MM.1S (cell line): Measurements from ENCODE around the gene CMPK2.
A peak's percentile ranks its signal among the peaks of the same experiment; 100 is the strongest.

ENCODE experiments used
- DNase-seq: peaks from one replicate; pipeline ENCODE4 v3.0.0-alpha.2; 2015
- H2AFZ ChIP-seq: fragments of 300-600 bp; sonication (generic); 2 replicates; pipeline ENCODE4 v1.6.0; 2016; ENCODE audit warnings: antibody characterized with exemption, low read length
- H3F3A ChIP-seq: fragments of 300-600 bp; sonication (generic); 2 replicates; pipeline ENCODE4 v1.6.1; 2016; ENCODE audit warnings: mild to moderate bottlenecking, antibody characterized with exemption, low read length, moderate library complexity, mixed read lengths; ENCODE audit not compliant: insufficient read depth
- H3K27ac ChIP-seq: fragments of 300-600 bp; sonication (generic); 2 replicates; pipeline ENCODE4 v1.5.1; 2016; ENCODE audit warnings: mild to moderate bottlenecking, low read length
- H3K27me3 ChIP-seq: fragments of 300-600 bp; sonication (generic); replicated peaks from 2 replicates; pipeline ENCODE4 v1.6.0; 2016; ENCODE audit warnings: low read length; ENCODE audit not compliant: insufficient read depth
- H3K36me3 ChIP-seq: fragments of 300-600 bp; sonication (generic); replicated peaks from 2 replicates; pipeline ENCODE4 v1.6.1; 2016; ENCODE audit warnings: mild to moderate bottlenecking, low read length, mixed read lengths; ENCODE audit not compliant: insufficient read depth
- H3K4me1 ChIP-seq: fragments of 300-600 bp; sonication (generic); 2 replicates; pipeline ENCODE4 v1.6.1; 2016; ENCODE audit warnings: low read length, mixed read lengths
- H3K4me2 ChIP-seq: fragments of 300-600 bp; sonication (generic); 2 replicates; pipeline ENCODE4 v1.6.0; 2016; ENCODE audit warnings: low read depth, low read length
- H3K4me3 ChIP-seq: fragments of 300-600 bp; sonication (generic); 2 replicates; pipeline ENCODE4 v1.5.1; 2016; ENCODE audit warnings: low read length, mixed read lengths
- H3K79me2 ChIP-seq: fragments of 300-600 bp; sonication (generic); 2 replicates; pipeline ENCODE4 v1.6.1; 2016; ENCODE audit warnings: mixed run types, low read length, mixed read lengths
- H3K9ac ChIP-seq: fragments of 300-600 bp; sonication (generic); 2 replicates; pipeline ENCODE4 v1.6.1; 2016; ENCODE audit warnings: low read length, mixed read lengths
- H3K9me2 ChIP-seq: fragments of 300-600 bp; sonication (generic); replicated peaks from 2 replicates; pipeline ENCODE4 v1.6.1; 2016; ENCODE audit warnings: mild to moderate bottlenecking, low read length, mixed read lengths; ENCODE audit not compliant: insufficient read depth
- H3K9me3 ChIP-seq: fragments of 300-600 bp; sonication (generic); replicated peaks from 2 replicates; pipeline ENCODE4 v1.6.1; 2016; ENCODE audit warnings: mild to moderate bottlenecking, low read length, mixed read lengths; ENCODE audit not compliant: insufficient read depth
- H4K20me1 ChIP-seq: fragments of 300-600 bp; sonication (generic); 2 replicates; pipeline ENCODE4 v1.6.1; 2016; ENCODE audit warnings: mild to moderate bottlenecking, low read length, moderate library complexity, mixed read lengths; ENCODE audit not compliant: insufficient read depth
- EZH2 ChIP-seq: fragments of 300-600 bp; sonication (generic); optimal IDR thresholded peaks from 2 replicates; pipeline ENCODE3; 2017; ENCODE audit warnings: low read depth, mild to moderate bottlenecking, antibody characterized with exemption, low read length, mixed read lengths
- EZH2phosphoT487 ChIP-seq: fragments of 300-600 bp; sonication (generic); IDR thresholded peaks from 2 replicates; pipeline ENCODE4 v1.6.1; 2018; ENCODE audit warnings: antibody characterized with exemption, low read length
- TF ChIP-seq, protein P1 (sequence below): fragments of 300-600 bp; sonication (generic); IDR thresholded peaks from 2 replicates; pipeline ENCODE4 v1.5.1; 2016; ENCODE audit warnings: antibody characterized with exemption, low read length, mixed read lengths

CMPK2 gene

GRCh38 chr2:6846540-6846939 is 19.2 kb downstream of the CMPK2 start:
- Histone ChIP-seq H3K27me3 (no peaks in the 10 kb centered on the region), H3K9me3 (no peaks in the 10 kb centered on the region), H3K4me3 (no peak overlapping the region), H4K20me1 (no peaks in the 10 kb centered on the region), H3K9me2 (no peaks in the 10 kb centered on the region), H3K9ac (no peak overlapping the region), H3K4me1 (no peaks in the 10 kb centered on the region), H3K27ac (no peak overlapping the region), H3K36me3 (no peaks in the 10 kb centered on the region), H3F3A (no peaks in the 10 kb centered on the region), H2AFZ (no peak overlapping the region), H3K4me2 (no peak overlapping the region), H3K79me2 (no peaks in the 10 kb centered on the region)
- TF ChIP-seq, protein P1, sequence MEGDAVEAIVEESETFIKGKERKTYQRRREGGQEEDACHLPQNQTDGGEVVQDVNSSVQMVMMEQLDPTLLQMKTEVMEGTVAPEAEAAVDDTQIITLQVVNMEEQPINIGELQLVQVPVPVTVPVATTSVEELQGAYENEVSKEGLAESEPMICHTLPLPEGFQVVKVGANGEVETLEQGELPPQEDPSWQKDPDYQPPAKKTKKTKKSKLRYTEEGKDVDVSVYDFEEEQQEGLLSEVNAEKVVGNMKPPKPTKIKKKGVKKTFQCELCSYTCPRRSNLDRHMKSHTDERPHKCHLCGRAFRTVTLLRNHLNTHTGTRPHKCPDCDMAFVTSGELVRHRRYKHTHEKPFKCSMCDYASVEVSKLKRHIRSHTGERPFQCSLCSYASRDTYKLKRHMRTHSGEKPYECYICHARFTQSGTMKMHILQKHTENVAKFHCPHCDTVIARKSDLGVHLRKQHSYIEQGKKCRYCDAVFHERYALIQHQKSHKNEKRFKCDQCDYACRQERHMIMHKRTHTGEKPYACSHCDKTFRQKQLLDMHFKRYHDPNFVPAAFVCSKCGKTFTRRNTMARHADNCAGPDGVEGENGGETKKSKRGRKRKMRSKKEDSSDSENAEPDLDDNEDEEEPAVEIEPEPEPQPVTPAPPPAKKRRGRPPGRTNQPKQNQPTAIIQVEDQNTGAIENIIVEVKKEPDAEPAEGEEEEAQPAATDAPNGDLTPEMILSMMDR = no peak
- TF ChIP-seq EZH2phosphoT487 = no peak
- TF ChIP-seq EZH2 = no peak
- no peak for DNase-seq

DNA sequence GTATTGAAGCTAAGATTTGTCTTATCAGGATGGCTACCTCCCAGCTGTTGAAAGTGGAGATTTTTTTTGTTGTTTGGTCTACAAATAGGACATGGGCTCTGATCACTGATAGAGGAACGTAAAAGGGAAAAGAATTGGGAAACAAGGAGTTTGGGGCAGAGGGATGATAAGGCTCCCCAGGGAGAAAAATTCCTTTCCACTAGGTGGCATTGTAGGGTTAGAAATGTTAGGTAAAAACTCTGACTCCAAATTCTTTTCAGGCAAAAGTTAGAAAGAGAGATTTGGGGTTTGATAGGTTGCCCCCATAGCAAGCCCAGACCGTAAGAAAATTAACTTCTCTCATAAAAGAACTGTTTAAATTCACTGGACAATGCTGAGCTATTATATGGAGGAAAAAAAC is 19.8 kb downstream of the CMPK2 start:
- no peaks in the 10 kb centered on the region for H3K9me2 ChIP-seq
- no peaks in the 10 kb centered on the region for H3K9me3 ChIP-seq
- H3K27me3 ChIP-seq = no peaks in the 10 kb centered on the region
- no peak overlapping the region for H2AFZ ChIP-seq
- H3K79me2 ChIP-seq = no peaks in the 10 kb centered on the region
- H3K4me3 ChIP-seq = no peak overlapping the region
- H3K27ac ChIP-seq = no peak overlapping the region
- no peak overlapping the region for H3K4me2 ChIP-seq
- no peaks in the 10 kb centered on the region for H3K4me1 ChIP-seq
- no peaks in the 10 kb centered on the region for H3F3A ChIP-seq
- no peaks in the 10 kb centered on the region for H3K36me3 ChIP-seq
- H4K20me1 ChIP-seq = no peaks in the 10 kb centered on the region
- TF ChIP-seq, protein P1 = peak; percentile 25
- TF ChIP-seq EZH2phosphoT487 = no peak
- no peak for DNase-seq
- no peak overlapping the region for H3K9ac ChIP-seq

- no peaks in the 10 kb centered on the region for H4K20me1 ChIP-seq
- H2AFZ ChIP-seq = no peak overlapping the region
- H3K27me3 ChIP-seq = no peaks in the 10 kb centered on the region
- H3F3A ChIP-seq = no peaks in the 10 kb centered on the region
- no peak for DNase-seq
- no peaks in the 10 kb centered on the region for H3K9me3 ChIP-seq
- no peaks in the 10 kb centered on the region for H3K4me1 ChIP-seq
- H3K79me2 ChIP-seq = no peaks in the 10 kb centered on the region
- no peaks in the 10 kb centered on the region for H3K9me2 ChIP-seq
- H3K27ac ChIP-seq = no peak overlapping the region
- no peak overlapping the region for H3K4me2 ChIP-seq
- no peaks in the 10 kb centered on the region for H3K36me3 ChIP-seq
- no peak overlapping the region for H3K9ac ChIP-seq
- TF ChIP-seq, protein P1 = no peak
- no peak overlapping the region for H3K4me3 ChIP-seq
Measured at GRCh38 chr2:6845312-6845711, 20.4 kb downstream of the CMPK2 start.
